H1 (cell line): ENCODE data around the gene CLEC2A. TPM values are rescaled to one million over a fixed set of nuclear protein-coding genes. Genes with fewer than 3 reads are reported as not detected.

Source experiments
- CTCF ChIA-PET: fragments of 300-600 bp; sonication (Branson Sonifier 250); formaldehyde crosslinking; loops from one replicate; lab custom pipeline; 2021; ENCODE audit not compliant: partially characterized antibody; lab: Charles Lee
- POLR2A ChIA-PET: fragments of 300-600 bp; sonication (Branson Sonifier 250); formaldehyde crosslinking; loops from one replicate; lab custom pipeline; 2021; ENCODE audit warnings: inconsistent platforms; ENCODE audit not compliant: partially characterized antibody; lab: Charles Lee
- DNase-seq, 2 experiments: peaks; one replicate each; pipeline versions ENCODE4 v3.0.0 to v3.0.0-alpha.2; 2010 to 2022; ENCODE audit warnings: low spot score in 2 of 2, low read depth in 1 of 2, mixed read lengths in 1 of 2
- FAIRE-seq: peaks from 2 replicates; lab custom pipeline; 2011; peaks lifted over from hg19 to GRCh38; lab: Jason Lieb, UNC
- H2AFZ ChIP-seq: 2 replicates; pipeline ENCODE4 v1.8.1; 2012; ENCODE audit warnings: low read length, inconsistent platforms
- H2AK5ac ChIP-seq: 2 replicates; pipeline ENCODE4 v1.6.1; 2013; ENCODE audit warnings: low read depth, low read length
- H2BK120ac ChIP-seq: replicated peaks from 2 replicates; pipeline ENCODE3; 2013; ENCODE audit warnings: low read depth, low read length, inconsistent platforms
- H2BK12ac ChIP-seq: 2 replicates; pipeline ENCODE4 v1.6.1; 2013; ENCODE audit warnings: low read depth, low read length
- H2BK15ac ChIP-seq: 2 replicates; pipeline ENCODE4 v1.6.1; 2013; ENCODE audit warnings: low read length
- H2BK20ac ChIP-seq: 2 replicates; pipeline ENCODE4 v1.6.1; 2013; ENCODE audit warnings: low read length
- H2BK5ac ChIP-seq: 2 replicates; pipeline ENCODE4 v1.6.1; 2013; ENCODE audit warnings: low read depth, low read length
- H3K14ac ChIP-seq: 2 replicates; pipeline ENCODE4 v1.6.1; 2013; ENCODE audit warnings: inconsistent platforms; ENCODE audit not compliant: insufficient read length
- H3K18ac ChIP-seq: 2 replicates; pipeline ENCODE4 v1.6.1; 2013; ENCODE audit warnings: low read length; ENCODE audit errors: extremely low read depth
- H3K23ac ChIP-seq: 2 replicates; pipeline ENCODE4 v1.6.1; 2013; ENCODE audit warnings: inconsistent platforms; ENCODE audit not compliant: insufficient read length
- H3K23me2 ChIP-seq: 2 replicates; pipeline ENCODE4 v1.6.1; 2013; ENCODE audit warnings: low read depth, low read length
- H3K27ac ChIP-seq: 2 replicates; pipeline ENCODE4 v1.6.1; 2011; ENCODE audit warnings: low read depth, low read length, inconsistent platforms
- H3K27me3 ChIP-seq, 4 experiments: replicated peaks in 1 of 4; 1 replicate in 1 of 4; 2 replicates in 3 of 4; pipeline versions ENCODE4 v1.6.1 to v1.8.1; 2011 to 2013; ENCODE audit warnings: low read length in 3 of 4, mild to moderate bottlenecking in 3 of 4, inconsistent platforms in 2 of 4, mixed read lengths in 2 of 4, moderate library complexity in 1 of 4; ENCODE audit not compliant: control insufficient read depth in 3 of 4, insufficient read depth in 3 of 4; ENCODE audit errors: extremely low read depth in 1 of 4
- H3K36me3 ChIP-seq, 4 experiments: 2 replicates each; pipeline versions ENCODE4 v1.6.1 to v1.8.1; 2011 to 2013; ENCODE audit warnings: mild to moderate bottlenecking in 4 of 4, low read length in 3 of 4, moderate library complexity in 2 of 4, control low read depth in 1 of 4, inconsistent platforms in 1 of 4; ENCODE audit not compliant: insufficient read depth in 4 of 4, control insufficient read depth in 2 of 4
- H3K4ac ChIP-seq: replicated peaks from 2 replicates; pipeline ENCODE3; 2013; ENCODE audit warnings: low read length, low read depth, mixed read lengths, inconsistent platforms; ENCODE audit not compliant: insufficient read length
- H3K4me1 ChIP-seq, 4 experiments: replicated peaks in 1 of 4; 1 replicate in 1 of 4; 2 replicates in 3 of 4; pipeline versions ENCODE4 v1.6.1 to v1.8.1; 2011 to 2013; ENCODE audit warnings: low read length in 3 of 4, inconsistent platforms in 2 of 4, mixed read lengths in 1 of 4; ENCODE audit not compliant: insufficient read depth in 4 of 4, control insufficient read depth in 3 of 4
- H3K4me2 ChIP-seq, 2 experiments: 2 replicates each; pipeline versions ENCODE4 v1.6.1 to v1.8.1; 2011 to 2013; ENCODE audit warnings: low read depth in 2 of 2, low read length in 2 of 2, control low read depth in 1 of 2, inconsistent platforms in 1 of 2, mild to moderate bottlenecking in 1 of 2; ENCODE audit not compliant: insufficient read depth in 1 of 2
- H3K4me3 ChIP-seq, 4 experiments: fragments of 200-600, 300-600 bp in 1 of 4; sonication (generic), shearing (Covaris generic), sonication (Bioruptor Twin) in 1 of 4; 2 replicates each; pipeline versions ENCODE4 v1.5.1 to v1.8.1; 2011 to 2016; ENCODE audit warnings: low read length in 4 of 4, low read depth in 3 of 4, control low read depth in 2 of 4, inconsistent platforms in 2 of 4, mild to moderate bottlenecking in 2 of 4, mixed read lengths in 1 of 4, moderate library complexity in 1 of 4; ENCODE audit not compliant: insufficient read depth in 2 of 4; ENCODE audit errors: extremely low read depth in 1 of 4
- H3K56ac ChIP-seq: replicated peaks from 2 replicates; pipeline ENCODE3; 2013; ENCODE audit warnings: low read depth, mild to moderate bottlenecking, mixed read lengths, low read length, inconsistent platforms; ENCODE audit not compliant: insufficient read length
- H3K79me1 ChIP-seq: 2 replicates; pipeline ENCODE4 v1.6.1; 2013; ENCODE audit warnings: low read depth, low read length, control low read depth
- H3K79me2 ChIP-seq, 2 experiments: 2 replicates each; pipeline versions ENCODE4 v1.6.1 to v1.8.1; 2012 to 2013; ENCODE audit warnings: low read length in 2 of 2, mild to moderate bottlenecking in 2 of 2, inconsistent platforms in 1 of 2; ENCODE audit not compliant: insufficient read depth in 2 of 2, control insufficient read depth in 1 of 2
- H3K9ac ChIP-seq, 4 experiments: replicated peaks in 1 of 4; 1 replicate in 1 of 4; 2 replicates in 3 of 4; pipeline versions ENCODE4 v1.6.1 to v1.8.1; 2011 to 2013; ENCODE audit warnings: low read depth in 3 of 4, low read length in 3 of 4, control low read depth in 2 of 4, mild to moderate bottlenecking in 2 of 4, moderate library complexity in 2 of 4, inconsistent platforms in 1 of 4; ENCODE audit errors: extremely low read depth in 1 of 4
- H3K9me3 ChIP-seq, 2 experiments: 2 replicates each; pipeline versions ENCODE4 v1.6.1 to v1.8.1; 2012 to 2013; ENCODE audit warnings: mild to moderate bottlenecking in 2 of 2, moderate library complexity in 2 of 2, control low read depth in 1 of 2, inconsistent platforms in 1 of 2, low read depth in 1 of 2, low read length in 1 of 2, mixed read lengths in 1 of 2; ENCODE audit not compliant: insufficient read depth in 2 of 2
- H4K20me1 ChIP-seq, 2 experiments: replicated peaks in 1 of 2; 2 replicates each; pipeline versions ENCODE3 to v1.8.1; 2011 to 2013; ENCODE audit warnings: inconsistent platforms in 2 of 2, low read length in 2 of 2, mild to moderate bottlenecking in 1 of 2; ENCODE audit not compliant: insufficient read depth in 2 of 2, control insufficient read depth in 1 of 2
- H4K5ac ChIP-seq: 2 replicates; pipeline ENCODE4 v1.6.1; 2013; ENCODE audit warnings: low read length, low read depth, mixed read lengths, inconsistent platforms; ENCODE audit not compliant: insufficient read length
- H4K8ac ChIP-seq: 2 replicates; pipeline ENCODE4 v1.8.0; 2013; ENCODE audit warnings: mild to moderate bottlenecking, moderate library complexity, low read length, inconsistent platforms; ENCODE audit not compliant: insufficient read depth; ENCODE audit errors: extremely low read depth
- H4K91ac ChIP-seq: replicated peaks from 2 replicates; pipeline ENCODE3; 2013; ENCODE audit warnings: low read length, mixed read lengths, inconsistent platforms; ENCODE audit not compliant: insufficient read length
- RBBP5 ChIP-seq: IDR thresholded peaks from 2 replicates; pipeline ENCODE4 v1.7.1; 2012; ENCODE audit warnings: low read depth, mild to moderate bottlenecking, inconsistent platforms, low read length, moderate library complexity, borderline replicate concordance
- TEAD4 ChIP-seq: IDR thresholded peaks from 2 replicates; pipeline ENCODE4 v1.6.1; 2012; ENCODE audit warnings: low read depth, low read length, inconsistent platforms, mixed read lengths
- WGBS, 2 experiments: shearing (Covaris generic) in 1 of 2; methylation state at CpG; one replicate each; pipeline versions ENCODE4 v1.1.6 to v1.1.7; 2013 to 2015; ENCODE audit warnings: low lambda C conversion rate in 2 of 2, mixed read lengths in 2 of 2, inconsistent platforms in 1 of 2, low coverage in 1 of 2, missing lambda C conversion rate in 1 of 2; ENCODE audit not compliant: insufficient replicate concordance in 2 of 2, insufficient coverage in 1 of 2, insufficient read length in 1 of 2; ENCODE audit errors: extremely low coverage in 1 of 2, missing lambda C conversion rate in 1 of 2; 5-methylcytosine and 5-hydroxymethylcytosine counted together
- polyA plus RNA-seq, 7 experiments: library from polyadenylated mRNA; depleted of rRNA in 3 of 7; stranded (reverse) in 5 of 7; unstranded in 2 of 7; fragments of >200 nt in 5 of 7; fragments of 200-250 nt in 2 of 7; gene quantifications; 1 replicate in 5 of 7; 2 replicates in 1 of 7; 4 replicates in 1 of 7; pipeline versions ENCODE4 v1.2.1 to v1.2.3, GENCODE V29; 2011 to 2013; ENCODE audit warnings: missing spikeins in 2 of 7, mixed read lengths in 2 of 7
- total RNA-seq: library from RNA; stranded (reverse); fragmentation: NEBNext Ultra II Directional; extraction: Animal tissue kit (Norgen Biotek cat#: 25700); gene quantifications from 2 replicates; pipeline ENCODE4 v1.2.1, GENCODE V29; 2021

Gene CLEC2A
- total and polyA plus RNA-seq, 2 of the 8 experiments (the other 6 are each of a cell fraction or from before 2014, with no cell fraction given), result 0.63 to 3.7 TPM

DNA sequence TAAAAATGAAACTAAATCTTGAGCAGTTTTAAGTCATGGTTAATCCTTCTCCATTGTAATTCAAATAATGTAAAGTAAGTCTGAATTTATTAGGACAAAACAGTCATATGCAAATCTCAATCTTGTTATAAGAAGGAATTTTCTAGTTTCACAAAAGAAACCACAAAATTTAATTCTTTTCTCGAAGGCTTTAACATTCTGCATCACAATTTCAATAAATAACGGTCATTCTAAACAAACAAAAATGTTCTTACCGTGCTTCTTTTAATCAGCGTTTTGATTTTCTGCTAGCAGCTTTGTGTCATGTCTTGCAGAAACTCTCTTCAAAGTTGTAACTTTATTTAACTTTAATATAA is 63.2 kb downstream of the CLEC2A start:
- Histone ChIP-seq H3K9me3 (no peaks in the 10 kb centered on the region), H3K36me3 (no peaks in the 10 kb centered on the region), H3K9ac (no peak overlapping the region), H2AFZ (no peak overlapping the region), H3K4me3 (no peak overlapping the region), H2BK12ac (no peak overlapping the region), H3K4ac (no peak overlapping the region), H3K4me2 (no peak overlapping the region), H2AK5ac (no peak overlapping the region), H4K5ac (no peak overlapping the region), H3K23me2 (no peaks in the 10 kb centered on the region), H4K8ac (no peak overlapping the region), H3K18ac (no peak overlapping the region), H4K91ac (no peak overlapping the region), H3K56ac (no peak overlapping the region), H2BK5ac (no peak overlapping the region), H2BK120ac (no peak overlapping the region), H3K79me1 (no peaks in the 10 kb centered on the region), H3K14ac (no peak overlapping the region), H3K4me1 (peaks cover 0 to 6% (median 2%) of the 10 kb centered on the region in 4 experiments; a peak in 2 of 7 replicates), H4K20me1 (no peaks in the 10 kb centered on the region), H3K27me3 (no peaks in the 10 kb centered on the region), H3K23ac (no peak overlapping the region), H2BK20ac (no peak overlapping the region), H2BK15ac (no peak overlapping the region), H3K79me2 (no peaks in the 10 kb centered on the region), H3K27ac (no peak overlapping the region)
- WGBS, 2 experiments, result 77% methylated on average over 4 of the region's 4 CpGs; no CpG with 5 or more reads in 1 of the 2 experiments
- POLR2A ChIA-PET, result no interaction called here
- FAIRE-seq (no peak), DNase-seq (no peak)
- CTCF ChIA-PET, result interaction anchor here (0.7 to 1.6 kb wide), 2 partner anchors 20 to 115 kb away, joined by 3 to 4 read pairs; no protein-coding TSS in a partner anchor
- no peak for TF ChIP-seq TEAD4
- no peak for TF ChIP-seq RBBP5
